GM12878 (cell line): ENCODE results near the gene FPGS. TPM values are rescaled to one million over a fixed set of nuclear protein-coding genes. Genes with fewer than 3 reads are reported as not detected.

Experiments
- ATAC-seq: fragments of 200-7000 bp; cut with Tn5 transposase; 3 replicates; pipeline ENCODE4 v1.9.1; 2020; ENCODE audit warnings: mild to moderate bottlenecking, moderate library complexity
- BruUV-seq: library from RNA; stranded (reverse); fragments of 400-500 nt; replicated peaks from 2 replicates; lab custom pipeline; 2021; lab: Mats Ljungman, UMichigan
- CTCF ChIA-PET: fragments of 300-600 bp; sonication (Branson Sonifier 250); formaldehyde crosslinking; extraction: SDS; loops from one replicate; lab custom pipeline; 2021; ENCODE audit warnings: inconsistent platforms; lab: Yijun Ruan, JAX
- POLR2A ChIA-PET: fragments of 350-600 bp; formaldehyde crosslinking; extraction: SDS; loops from one replicate; lab custom pipeline; 2021; ENCODE audit warnings: inconsistent platforms; lab: Charles Lee
- RAD21 ChIA-PET: fragments of 300-600 bp; sonication (Branson Sonifier 250); formaldehyde crosslinking; loops from one replicate; lab custom pipeline; 2023; ENCODE audit warnings: antibody characterized with exemption; ENCODE audit not compliant: unreplicated experiment; lab: Charles Lee
- SMC1A ChIA-PET: fragments of 300-600 bp; sonication (Branson Sonifier 250); formaldehyde crosslinking; loops from one replicate; lab custom pipeline; 2023; ENCODE audit not compliant: unreplicated experiment, uncharacterized antibody; lab: Charles Lee
- DNase-seq: peaks from one replicate; pipeline ENCODE4 v3.0.0-alpha.2; 2011; ENCODE audit warnings: low read depth, low spot score
- FAIRE-seq: peaks from 3 replicates; lab custom pipeline; 2011; peaks lifted over from hg19 to GRCh38; lab: Jason Lieb, UNC
- H2AFZ ChIP-seq: 2 replicates; pipeline ENCODE4 v1.6.0; 2011; ENCODE audit warnings: low read depth, low read length, control low read depth; ENCODE audit not compliant: control insufficient read depth
- H3K27ac ChIP-seq: 2 replicates; pipeline ENCODE4 v1.5.1; 2011; ENCODE audit warnings: control low read depth; ENCODE audit not compliant: control insufficient read depth, insufficient read depth
- H3K27me3 ChIP-seq, 2 experiments: replicated peaks in 1 of 2; 2 replicates each; pipeline versions ENCODE4 v1.6.0 to v1.6.1; 2011; ENCODE audit warnings: low read length in 1 of 2; ENCODE audit not compliant: control insufficient read depth in 2 of 2, insufficient read depth in 2 of 2
- H3K36me3 ChIP-seq, 2 experiments: 2 replicates each; pipeline ENCODE4 v1.5.1; 2011; ENCODE audit warnings: low read length in 1 of 2; ENCODE audit not compliant: control insufficient read depth in 2 of 2, insufficient read depth in 2 of 2
- H3K4me1 ChIP-seq: 2 replicates; pipeline ENCODE4 v1.6.1; 2011; ENCODE audit warnings: mild to moderate bottlenecking, low read length, moderate library complexity, mixed read lengths; ENCODE audit not compliant: control insufficient read depth, insufficient read depth
- H3K4me2 ChIP-seq: 2 replicates; pipeline ENCODE4 v1.6.0; 2011; ENCODE audit warnings: control low read depth; ENCODE audit not compliant: control insufficient read depth, insufficient read depth
- H3K4me3 ChIP-seq: fragments of 200-600 bp; sonication (generic); 2 replicates; pipeline ENCODE4 v1.5.1; 2016
- H3K79me2 ChIP-seq: 2 replicates; pipeline ENCODE4 v1.6.0; 2011; ENCODE audit warnings: low read length; ENCODE audit not compliant: control insufficient read depth, insufficient read depth
- H3K9ac ChIP-seq: 2 replicates; pipeline ENCODE4 v1.8.0; 2011; ENCODE audit warnings: low read length, control low read depth, mixed read lengths; ENCODE audit not compliant: control insufficient read depth, insufficient read depth
- H3K9me3 ChIP-seq: replicated peaks from 3 replicates; pipeline ENCODE4 v1.5.1; 2011; ENCODE audit warnings: mild to moderate bottlenecking, low read length; ENCODE audit not compliant: control insufficient read depth, insufficient read depth
- H4K20me1 ChIP-seq: 2 replicates; pipeline ENCODE4 v1.6.0; 2011; ENCODE audit not compliant: control insufficient read depth, insufficient read depth
- ASH2L ChIP-seq: fragments of 300-600, 200-600 bp; sonication (generic); IDR thresholded peaks from 2 replicates; pipeline ENCODE4 v1.6.1; 2017; ENCODE audit warnings: low read depth, mild to moderate bottlenecking, borderline replicate concordance
- ATF7 ChIP-seq: fragments of 450-650 bp; IDR thresholded peaks from 2 replicates; pipeline ENCODE4 v1.6.1; 2016; ENCODE audit warnings: low read depth, mild to moderate bottlenecking
- CEBPB ChIP-seq, 2 experiments: fragments of 150-350 bp in 1 of 2; IDR thresholded peaks; 2 replicates each; pipeline ENCODE4 v1.6.1; 2012 to 2014; ENCODE audit warnings: low read depth in 2 of 2, low read length in 2 of 2, borderline replicate concordance in 1 of 2, inconsistent platforms in 1 of 2
- CHD1 ChIP-seq: IDR thresholded peaks from 2 replicates; pipeline ENCODE4 v1.6.1; 2012; ENCODE audit warnings: low read depth, low read length, improper control_type of control experiment
- JUND ChIP-seq: IDR thresholded peaks from 2 replicates; pipeline ENCODE4 v1.6.1; 2012; ENCODE audit warnings: low read depth, mild to moderate bottlenecking, low read length, improper control_type of control experiment, moderate library complexity
- KAT2A ChIP-seq: conservative IDR thresholded peaks from 2 replicates; pipeline ENCODE4 v1.6.1; 2011; ENCODE audit warnings: low read depth, low read length; ENCODE audit not compliant: control insufficient read depth
- MEF2B ChIP-seq: fragments of 450-650 bp; IDR thresholded peaks from 2 replicates; pipeline ENCODE4 v1.6.1; 2018; ENCODE audit warnings: mild to moderate bottlenecking, moderate library complexity; ENCODE audit not compliant: partially characterized antibody, poor library complexity, severe bottlenecking
- NFXL1 ChIP-seq: fragments of 450-650 bp; IDR thresholded peaks from 2 replicates; pipeline ENCODE4 v1.6.1; 2017; ENCODE audit warnings: antibody characterized with exemption, mild to moderate bottlenecking, borderline replicate concordance
- NR2C1 ChIP-seq: fragments of 450-650 bp; IDR thresholded peaks from 2 replicates; pipeline ENCODE4 v1.6.1; 2017; ENCODE audit warnings: antibody characterized with exemption, mild to moderate bottlenecking, moderate library complexity
- PAX5 ChIP-seq: IDR thresholded peaks from 2 replicates; pipeline ENCODE4 v1.6.1; 2011; ENCODE audit warnings: low read depth, low read length, borderline replicate concordance
- POLR2AphosphoS5 ChIP-seq: IDR thresholded peaks from 2 replicates; pipeline ENCODE4 v1.6.1; 2011; ENCODE audit warnings: mild to moderate bottlenecking, low read length, inconsistent platforms
- RB1 ChIP-seq: fragments of 450-650 bp; formaldehyde crosslinking; IDR thresholded peaks from 2 replicates; pipeline ENCODE4 v1.6.1; 2017; ENCODE audit warnings: mild to moderate bottlenecking, borderline replicate concordance
- RUNX3 ChIP-seq: IDR thresholded peaks from 2 replicates; pipeline ENCODE4 v1.6.1; 2012; ENCODE audit warnings: low read length, inconsistent platforms
- SIN3A ChIP-seq: IDR thresholded peaks from 2 replicates; pipeline ENCODE4 v1.6.1; 2012; ENCODE audit warnings: low read depth, low read length, improper control_type of control experiment
- SIX5 ChIP-seq: IDR thresholded peaks from 2 replicates; pipeline ENCODE4 v1.6.1; 2011; ENCODE audit warnings: mild to moderate bottlenecking, low read depth, low read length, moderate library complexity; ENCODE audit not compliant: severe bottlenecking
- SPI1 ChIP-seq: IDR thresholded peaks from 2 replicates; pipeline ENCODE4 v1.6.1; 2011; ENCODE audit warnings: low read depth, mild to moderate bottlenecking, low read length, moderate library complexity, borderline replicate concordance; ENCODE audit not compliant: insufficient read depth
- STAT3 ChIP-seq: IDR thresholded peaks from 2 replicates; pipeline ENCODE4 v1.6.1; 2011; ENCODE audit warnings: low read depth, low read length, improper control_type of control experiment
- ZBED1 ChIP-seq: IDR thresholded peaks from 2 replicates; pipeline ENCODE4 v1.6.1; 2016; ENCODE audit warnings: borderline replicate concordance
- ZNF207 ChIP-seq: fragments of 450-650 bp; IDR thresholded peaks from 2 replicates; pipeline ENCODE4 v1.6.1; 2014; ENCODE audit warnings: antibody characterized with exemption, mild to moderate bottlenecking, borderline replicate concordance
- WGBS: methylation state at CpG from one replicate; pipeline ENCODE4 v1.1.6; 2016; ENCODE audit warnings: low lambda C conversion rate; ENCODE audit not compliant: insufficient replicate concordance, insufficient coverage; ENCODE audit errors: missing lambda C conversion rate; 5-methylcytosine and 5-hydroxymethylcytosine counted together
- in situ Hi-C: fragments of 300-500 bp; cut with MboI; formaldehyde crosslinking; loops from 9 replicates; pipeline ENCODE4 v1.14.3; 2018; ENCODE audit warnings: mixed read lengths
- intact Hi-C: fragments of 100-400 bp; cut with micrococcal nuclease; formaldehyde crosslinking; loops from one replicate; pipeline ENCODE4 v1.14.2; 2022; ENCODE audit not compliant: unreplicated experiment
- polyA plus RNA-seq, 11 experiments: library from polyadenylated mRNA; depleted of rRNA in 4 of 11; unstranded in 6 of 11; stranded (reverse) in 5 of 11; fragments of >200 nt; fragmentation: Nextera tagmentation in 4 of 11; fragmentation: Illumina TruSeq in 1 of 11; extraction: Ambion mirVana in 4 of 11; extraction: Trizol in 1 of 11; gene quantifications; 1 replicate in 1 of 11; 2 replicates in 10 of 11; pipeline versions ENCODE4 v1.2.1 to v1.2.3, GENCODE V29; 2011 to 2016; ENCODE audit warnings: inconsistent platforms in 2 of 11, missing spikeins in 2 of 11, low read depth in 1 of 11
- total RNA-seq, 4 experiments: library from RNA; depleted of rRNA in 3 of 4; stranded (reverse); fragments of >200 nt in 3 of 4; fragmentation: Illumina TruSeq in 1 of 4; extraction: Trizol in 1 of 4; gene quantifications; 2 replicates each; pipeline versions ENCODE4 v1.2.1 to v1.2.3, GENCODE V29; 2013 to 2021
- TF ChIP-seq, protein P1 (sequence below): IDR thresholded peaks from 2 replicates; pipeline ENCODE4 v1.6.1; 2011; ENCODE audit warnings: borderline replicate concordance, low read depth, mild to moderate bottlenecking, moderate library complexity, mixed read lengths, low read length; ENCODE audit not compliant: insufficient read depth; ENCODE audit errors: extremely low read length
- TF ChIP-seq, protein P2 (sequence below): fragments of 450-650 bp; IDR thresholded peaks from 2 replicates; pipeline ENCODE4 v1.6.1; 2014; ENCODE audit warnings: mild to moderate bottlenecking

FPGS gene
- total and polyA plus RNA-seq, 10 of the 15 experiments (the other 5 are each of a cell fraction or from before 2014, with no cell fraction given): 1.2 to 127 (median 80.4) TPM

DNA sequence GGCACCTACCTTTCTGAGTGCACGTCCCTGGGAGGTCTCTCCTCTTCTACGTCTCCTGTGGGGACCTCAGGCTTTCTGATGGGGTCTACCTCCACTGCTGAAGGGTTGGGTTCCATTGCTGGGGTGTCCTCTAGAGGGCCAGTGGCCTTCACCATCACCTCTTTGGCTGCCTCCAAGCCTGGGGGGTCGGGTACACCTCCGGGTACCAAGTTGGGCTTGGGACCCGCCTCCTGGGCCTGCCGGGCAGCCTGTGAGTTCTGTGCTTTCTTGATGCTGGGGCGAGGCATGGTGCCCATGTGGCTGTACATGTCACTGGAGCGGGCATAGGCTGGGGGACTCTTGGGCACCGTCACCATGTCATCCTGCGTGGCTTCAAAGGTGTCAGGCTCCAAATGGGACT, 28.7 kb upstream of the FPGS start (continued):
- no peak for TF ChIP-seq MEF2B

DNA sequence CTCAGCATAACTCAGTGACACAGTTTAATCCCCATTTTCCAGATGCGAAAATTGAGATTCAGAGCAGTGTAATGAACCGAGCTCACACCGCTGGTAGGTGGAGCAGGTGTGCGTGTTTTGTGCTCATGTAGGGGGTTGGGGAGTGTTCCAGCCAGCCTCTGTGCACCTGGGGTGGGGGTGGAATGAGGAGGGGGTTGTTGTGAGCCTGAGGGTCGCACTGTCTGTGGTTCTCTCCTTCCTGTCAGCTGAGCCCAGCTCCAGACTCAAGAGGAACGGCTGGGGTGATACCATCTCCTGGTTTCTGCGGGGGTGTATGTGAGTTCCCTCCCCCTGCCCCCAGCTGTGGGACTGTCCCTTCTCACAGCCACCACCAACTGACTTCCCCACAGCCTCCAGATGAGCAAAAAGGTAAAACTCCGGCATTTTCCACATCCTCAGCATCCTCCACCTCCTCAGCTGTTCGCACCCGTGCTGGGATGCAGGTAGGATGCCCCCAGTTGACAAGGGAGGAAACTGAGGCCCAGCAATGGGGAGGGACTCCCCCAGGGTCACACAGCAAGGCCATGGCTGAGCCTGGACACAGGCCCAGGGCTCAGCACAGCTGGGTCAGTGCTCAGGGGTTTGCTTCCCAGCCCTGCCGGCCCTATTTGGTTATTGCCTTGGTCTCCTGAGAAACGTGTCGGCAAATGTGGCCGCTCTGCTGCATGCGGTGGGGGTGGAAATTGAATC, 26.3 kb upstream of the FPGS start:
- H3K79me2 ChIP-seq: peaks cover 36% of the 10 kb centered on the region
- DNase-seq (no peak), ATAC-seq (peak; percentile 57), FAIRE-seq (peak; percentile 44)
- in situ Hi-C loops: no loop called here
- H4K20me1 ChIP-seq: no peaks in the 10 kb centered on the region
- H3K4me3 ChIP-seq: peak overlapping the region; percentile 100
- BruUV-seq: TSS peak; percentile 95
- H3K9ac ChIP-seq: peak overlapping the region; percentile 64
- ChIA-PET CTCF (interaction anchor here (0.6 to 1.6 kb wide), 10 partner anchors 8 to 145 kb away, joined by 3 to 10 read pairs (median 3); partner anchors contain the start of gene TOR2A), SMC1A (interaction anchor here (0.8 to 2.1 kb wide), 5 partner anchors 9 to 141 kb away, joined by 3 to 9 read pairs (median 3); partner anchors contain the start of genes FPGS, ST6GALNAC4 and TOR2A), POLR2A (interaction anchor here (0.8 to 1.6 kb wide), 9 partner anchors 9 to 141 kb away, joined by 3 to 14 read pairs (median 6); partner anchors contain the start of genes CDK9, FPGS and ST6GALNAC4), RAD21 (interaction anchor here (0.5 to 2.3 kb wide), 8 partner anchors 9 to 187 kb away, joined by 3 to 14 read pairs (median 4); partner anchors contain the start of genes CDK9, ST6GALNAC4 and TOR2A)
- no peaks in the 10 kb centered on the region for H3K9me3 ChIP-seq
- intact Hi-C loops: loop anchor here (2.0 kb wide), 1 partner anchor 42 kb away; the partner anchor contains the start of gene TOR2A
- H3K36me3 ChIP-seq: peaks cover 0 to 7% of the 10 kb centered on the region in 2 experiments; a peak in 1 of 4 replicates
- H2AFZ ChIP-seq: peak overlapping the region; percentile 56; the same call in 1 of the 2 replicates
- H3K4me2 ChIP-seq: peak overlapping the region; percentile 75
- peaks cover 25% of the 10 kb centered on the region for H3K4me1 ChIP-seq
- H3K27ac ChIP-seq: peak overlapping the region; percentile 76
- no peaks in the 10 kb centered on the region for H3K27me3 ChIP-seq
- 0% methylated on average over 15 of the region's 15 CpGs for WGBS
- TF ChIP-seq NR2C1: no peak
- TF ChIP-seq ASH2L: no peak
- no peak for TF ChIP-seq RB1
- peak; percentile 72 for TF ChIP-seq SPI1
- TF ChIP-seq ATF7: peak; percentile 97
- no peak for TF ChIP-seq NFXL1
- TF ChIP-seq, protein P1, sequence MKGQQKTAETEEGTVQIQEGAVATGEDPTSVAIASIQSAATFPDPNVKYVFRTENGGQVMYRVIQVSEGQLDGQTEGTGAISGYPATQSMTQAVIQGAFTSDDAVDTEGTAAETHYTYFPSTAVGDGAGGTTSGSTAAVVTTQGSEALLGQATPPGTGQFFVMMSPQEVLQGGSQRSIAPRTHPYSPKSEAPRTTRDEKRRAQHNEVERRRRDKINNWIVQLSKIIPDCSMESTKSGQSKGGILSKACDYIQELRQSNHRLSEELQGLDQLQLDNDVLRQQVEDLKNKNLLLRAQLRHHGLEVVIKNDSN: no peak
- no peak for TF ChIP-seq POLR2AphosphoS5
- peak; percentile 98 for TF ChIP-seq JUND
- no peak for TF ChIP-seq SIN3A
- 0 out of 2 replicates have a peak, but pooled peaks have one; percentile 38 for TF ChIP-seq PAX5
- no peak for TF ChIP-seq CEBPB (IDR thresholded peaks at IDR 0.05; ENCODE audit: borderline replicate concordance in 1 of 2, low read depth in 2 of 2, low read length in 2 of 2)
- no peak for TF ChIP-seq RUNX3
- peak; percentile 96 for TF ChIP-seq CHD1
- no peak for TF ChIP-seq KAT2A
- peak; percentile 25 for TF ChIP-seq SIX5
- TF ChIP-seq STAT3: no peak
- TF ChIP-seq, protein P2, sequence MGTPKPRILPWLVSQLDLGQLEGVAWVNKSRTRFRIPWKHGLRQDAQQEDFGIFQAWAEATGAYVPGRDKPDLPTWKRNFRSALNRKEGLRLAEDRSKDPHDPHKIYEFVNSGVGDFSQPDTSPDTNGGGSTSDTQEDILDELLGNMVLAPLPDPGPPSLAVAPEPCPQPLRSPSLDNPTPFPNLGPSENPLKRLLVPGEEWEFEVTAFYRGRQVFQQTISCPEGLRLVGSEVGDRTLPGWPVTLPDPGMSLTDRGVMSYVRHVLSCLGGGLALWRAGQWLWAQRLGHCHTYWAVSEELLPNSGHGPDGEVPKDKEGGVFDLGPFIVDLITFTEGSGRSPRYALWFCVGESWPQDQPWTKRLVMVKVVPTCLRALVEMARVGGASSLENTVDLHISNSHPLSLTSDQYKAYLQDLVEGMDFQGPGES: no peak
- TF ChIP-seq ZBED1: no peak
- TF ChIP-seq ZNF207: peak; percentile 47; the same call in 1 of the 2 replicates
